GM21723 (cell line): ENCODE results near the gene PCCA.
"Not testable (repeated sequence)": the region's sequence is repeated elsewhere in the genome, so short reads cannot be mapped to it uniquely, and the experiment has no call there.

ENCODE experiments used
- ATAC-seq: cut with Tn5 transposase; IDR thresholded peaks from one replicate; pipeline ENCODE4 v1.9.1; 2021; ENCODE audit warnings: mild to moderate bottlenecking, moderate library complexity; ENCODE audit not compliant: unreplicated experiment

Gene PCCA

DNA sequence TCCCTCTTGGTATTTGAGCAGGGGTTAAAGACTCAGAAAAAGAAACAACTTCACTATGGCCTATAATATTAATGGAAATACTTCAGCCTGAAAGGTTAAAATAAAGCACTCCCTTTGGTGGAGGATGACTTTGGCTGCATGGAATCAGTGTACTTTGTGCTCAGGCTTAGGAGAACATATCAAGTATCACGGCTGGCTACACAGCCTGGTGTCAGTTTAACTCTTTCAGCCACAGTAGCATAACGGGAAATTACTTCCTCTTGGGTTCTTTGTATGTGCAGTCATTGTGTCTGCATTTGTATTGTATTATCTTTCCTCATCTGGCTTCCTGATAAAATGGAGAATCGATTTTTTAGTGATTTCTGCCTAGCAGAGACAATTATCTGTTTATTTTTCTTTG is 260.7 kb downstream of the PCCA start:
- no peak for ATAC-seq

DNA sequence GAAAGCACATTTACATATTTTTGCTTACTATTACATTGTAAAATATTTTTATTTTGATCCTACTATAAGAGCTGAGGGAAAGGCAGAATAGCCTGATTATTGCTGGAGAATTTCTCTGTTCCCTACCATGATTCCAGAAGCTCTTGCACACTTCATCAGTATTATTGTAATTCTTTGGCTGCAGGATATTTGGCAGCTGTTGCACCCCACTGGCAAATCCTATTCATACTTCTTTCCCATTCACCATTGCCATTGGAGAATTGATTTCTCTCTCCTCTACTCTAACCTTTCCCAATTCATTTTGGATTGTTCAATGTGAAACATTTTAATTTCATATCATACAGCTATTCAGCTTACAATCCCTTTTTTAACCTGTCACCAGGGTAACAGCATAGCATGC is 261.7 kb downstream of the PCCA start:
- ATAC-seq, result no peak

DNA sequence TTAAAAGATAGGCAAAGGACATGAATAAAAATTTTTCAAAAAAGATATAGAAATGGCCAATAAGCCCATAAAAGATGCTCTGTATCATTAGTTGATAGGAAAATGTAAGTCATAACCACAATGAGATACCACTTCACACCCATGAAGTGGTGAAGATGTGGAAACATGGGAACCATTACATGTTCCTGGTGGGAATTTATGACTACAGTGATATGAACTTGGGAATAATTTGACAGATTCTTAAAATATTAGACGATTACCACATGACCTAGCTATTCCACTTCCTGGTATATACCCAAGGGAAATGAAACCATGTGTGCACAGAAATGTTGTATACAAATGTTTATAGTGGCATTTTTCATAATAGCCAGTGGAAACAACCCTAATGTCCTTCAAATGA is 267.5 kb downstream of the PCCA start:
- no peak for ATAC-seq

DNA sequence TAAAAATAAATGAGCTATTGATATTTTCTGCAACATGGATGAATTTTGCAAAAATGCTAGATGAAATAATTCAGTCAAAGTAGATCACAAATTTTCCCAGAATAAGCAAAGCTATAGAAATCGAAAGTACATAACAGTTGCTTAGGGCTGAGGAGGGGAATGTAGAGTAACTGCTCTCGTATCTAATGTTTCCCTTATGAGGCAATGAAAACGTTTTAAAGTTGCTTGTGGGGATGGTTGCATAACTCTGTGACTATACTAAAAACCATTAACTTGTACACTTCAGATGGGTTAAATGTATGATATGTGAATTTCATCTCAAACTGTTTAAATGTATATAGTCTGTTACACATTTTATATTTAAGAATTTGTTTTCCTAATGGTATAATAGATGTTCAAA is 268.0 kb downstream of the PCCA start:
- ATAC-seq, result no peak

DNA sequence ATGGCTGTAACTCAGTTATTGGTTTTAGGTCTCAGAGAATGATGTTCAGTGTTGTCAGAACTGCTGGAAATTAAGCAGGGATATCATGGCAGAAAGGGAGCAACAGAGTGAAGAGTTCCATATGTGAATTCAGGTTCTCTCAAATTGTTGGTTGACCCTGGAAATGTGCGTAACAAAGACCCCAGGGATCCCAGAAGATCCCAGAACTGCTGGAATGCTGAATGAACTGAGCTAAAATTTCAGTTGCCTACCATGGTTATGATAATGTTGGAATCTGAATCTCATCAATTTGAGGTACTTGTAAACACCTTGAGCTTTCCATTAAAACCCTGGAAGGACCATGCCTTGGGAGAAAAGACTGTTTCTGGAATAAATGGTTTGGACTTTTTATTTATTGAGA is 268.9 kb downstream of the PCCA start:
- no peak for ATAC-seq

DNA sequence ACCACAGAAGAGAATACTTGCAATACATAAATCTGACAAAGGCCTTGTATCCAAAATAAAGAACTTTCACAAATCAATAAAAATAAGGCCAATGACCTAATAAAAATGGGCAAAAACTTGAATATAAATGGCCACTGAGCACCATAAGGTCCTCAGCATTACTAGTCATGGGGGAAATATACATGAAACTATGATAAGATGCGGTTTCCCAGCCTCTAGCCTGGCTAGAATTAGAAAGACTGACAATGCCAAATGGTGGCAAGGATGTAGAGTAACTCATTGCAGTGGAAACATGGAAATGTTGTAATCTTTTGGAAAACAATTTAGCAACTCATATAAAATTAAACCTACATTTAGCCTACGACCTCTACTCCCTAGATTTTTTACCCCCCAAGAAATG is 272.6 kb downstream of the PCCA start:
- ATAC-seq, result no peak

DNA sequence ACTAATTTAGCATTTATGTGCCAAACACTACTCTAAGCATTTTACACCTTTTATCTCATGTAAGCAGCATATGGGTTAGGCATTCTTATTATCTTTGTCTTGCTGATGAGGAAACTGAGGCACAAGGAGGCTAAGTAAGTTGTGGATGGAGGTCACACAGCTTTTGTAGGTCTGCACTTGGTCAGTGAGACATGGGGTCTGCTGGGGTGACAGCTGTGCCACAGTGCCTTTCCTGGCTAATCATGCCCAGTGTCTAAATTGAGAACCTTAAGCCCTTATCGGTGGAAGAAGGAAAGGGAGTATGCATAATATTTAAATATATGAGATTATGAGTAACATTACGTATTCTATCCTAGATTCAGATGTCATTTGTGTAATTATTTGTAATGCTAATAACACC is 273.5 kb downstream of the PCCA start:
- ATAC-seq, result no peak

DNA sequence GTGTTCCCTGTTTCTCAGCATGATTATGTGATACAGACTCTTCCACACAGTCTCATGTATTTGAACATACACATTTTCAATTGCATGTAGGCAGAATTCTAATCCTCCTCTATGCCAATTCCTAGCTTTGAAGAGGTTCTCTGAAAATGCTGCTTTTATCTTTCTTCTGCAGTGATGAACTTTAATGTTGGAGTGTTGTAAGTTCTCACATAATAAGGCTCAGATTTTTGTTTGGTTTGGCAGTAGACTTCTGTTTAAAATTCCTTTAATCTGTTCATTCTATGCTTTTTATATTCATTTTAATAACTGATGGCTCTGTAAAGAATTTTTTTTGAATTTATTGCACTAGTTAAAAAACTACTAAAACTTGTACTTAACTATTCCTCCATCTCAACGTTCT is 273.9 kb downstream of the PCCA start:
- ATAC-seq, result no peak

DNA sequence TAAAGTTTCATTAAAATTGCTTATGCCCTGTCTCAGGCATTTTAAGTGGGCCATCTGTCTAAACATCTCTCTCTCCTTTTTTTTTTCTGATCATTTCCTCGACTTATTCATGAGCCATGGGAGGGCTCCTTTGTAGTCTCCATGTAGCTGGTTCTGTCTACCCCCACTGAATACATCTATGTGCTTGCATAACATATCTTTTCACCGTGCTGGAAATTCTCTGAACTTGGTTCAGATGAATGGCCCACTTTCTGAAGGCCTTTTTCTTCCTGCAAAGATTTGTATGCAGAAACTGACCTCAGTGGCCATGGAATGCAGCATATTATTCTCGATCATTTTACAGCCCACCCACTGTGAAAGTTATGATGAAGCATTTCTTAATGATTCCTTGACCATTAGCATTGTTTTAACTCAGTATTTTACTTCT is 274.4 kb downstream of the PCCA start:
- no peak for ATAC-seq

DNA sequence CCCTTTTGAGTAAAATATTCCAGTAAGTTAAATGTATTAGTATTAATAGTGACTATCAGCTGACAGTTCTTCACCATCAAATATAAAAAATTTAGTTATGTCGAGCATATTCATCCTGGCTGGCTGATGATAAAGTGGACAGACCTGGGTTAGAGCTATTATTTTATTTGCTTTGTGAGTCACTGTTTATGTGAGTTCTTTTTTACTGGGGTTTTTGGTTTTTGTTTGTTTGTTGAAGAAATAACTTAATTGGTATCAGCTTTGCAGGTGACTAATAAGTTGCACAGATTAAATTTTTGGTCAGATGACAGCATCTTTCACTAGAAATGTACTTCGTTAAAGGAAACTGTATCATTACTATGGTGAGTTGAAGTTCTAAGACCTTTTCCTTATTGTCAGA is 275.0 kb downstream of the PCCA start:
- ATAC-seq, result no peak

DNA sequence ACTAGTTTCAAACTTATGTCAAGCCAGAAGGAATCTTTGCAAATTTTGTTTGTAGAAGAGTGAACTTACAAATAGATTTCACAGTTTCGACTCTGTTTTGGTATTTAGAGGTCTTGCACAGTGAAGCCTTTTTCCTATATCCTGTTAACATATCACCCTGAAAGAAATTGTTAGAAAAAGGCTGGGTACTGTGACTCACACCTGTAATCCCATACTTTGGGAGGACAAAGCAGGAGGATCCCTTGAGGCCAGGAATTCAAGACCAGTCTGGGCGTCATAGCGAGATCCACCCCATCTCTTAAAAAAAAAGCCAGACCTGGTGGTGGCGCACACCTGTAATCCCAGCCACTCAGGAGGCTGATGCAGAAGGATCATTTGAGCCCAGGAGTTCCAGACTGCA is 275.7 kb downstream of the PCCA start:
- no peak for ATAC-seq

DNA sequence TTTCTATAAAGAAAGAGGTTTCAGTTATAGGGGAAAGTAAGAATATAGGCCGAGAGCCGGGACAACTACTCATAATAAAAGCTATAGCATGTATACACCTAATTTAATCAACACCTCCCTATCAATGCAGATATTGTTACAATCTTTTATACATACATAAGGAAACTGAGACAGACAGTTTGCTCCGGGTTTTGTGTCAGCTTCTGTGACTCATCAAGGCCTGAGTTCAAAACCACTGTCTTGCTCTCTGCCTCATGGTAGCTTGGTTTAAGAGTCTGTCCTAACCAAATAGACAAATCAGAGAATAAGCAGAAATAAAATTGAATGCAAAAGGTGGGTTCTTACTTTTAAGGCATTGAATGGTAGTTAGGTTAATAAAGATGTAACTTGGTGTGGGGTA is 276.8 kb downstream of the PCCA start:
- ATAC-seq, result no peak

DNA sequence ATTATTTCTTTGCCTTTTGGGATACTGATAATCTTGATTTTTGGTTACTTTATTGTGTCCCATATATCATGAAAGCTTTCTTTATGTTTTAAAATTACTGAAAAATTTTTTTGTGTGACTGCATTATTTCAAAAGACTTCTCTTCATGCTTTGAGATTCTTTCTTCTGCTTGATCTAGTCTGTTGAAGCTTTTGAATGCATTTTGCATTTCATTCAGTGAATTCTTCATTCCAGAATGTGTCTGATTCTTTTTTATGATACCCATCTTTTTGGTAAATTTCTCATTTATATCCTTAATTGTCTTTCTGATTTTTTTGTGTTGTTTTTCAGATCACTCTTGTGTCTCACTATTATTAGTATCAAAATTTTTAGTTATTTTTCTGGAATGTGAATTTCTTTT is 289.6 kb downstream of the PCCA start:
- ATAC-seq, result no peak

DNA sequence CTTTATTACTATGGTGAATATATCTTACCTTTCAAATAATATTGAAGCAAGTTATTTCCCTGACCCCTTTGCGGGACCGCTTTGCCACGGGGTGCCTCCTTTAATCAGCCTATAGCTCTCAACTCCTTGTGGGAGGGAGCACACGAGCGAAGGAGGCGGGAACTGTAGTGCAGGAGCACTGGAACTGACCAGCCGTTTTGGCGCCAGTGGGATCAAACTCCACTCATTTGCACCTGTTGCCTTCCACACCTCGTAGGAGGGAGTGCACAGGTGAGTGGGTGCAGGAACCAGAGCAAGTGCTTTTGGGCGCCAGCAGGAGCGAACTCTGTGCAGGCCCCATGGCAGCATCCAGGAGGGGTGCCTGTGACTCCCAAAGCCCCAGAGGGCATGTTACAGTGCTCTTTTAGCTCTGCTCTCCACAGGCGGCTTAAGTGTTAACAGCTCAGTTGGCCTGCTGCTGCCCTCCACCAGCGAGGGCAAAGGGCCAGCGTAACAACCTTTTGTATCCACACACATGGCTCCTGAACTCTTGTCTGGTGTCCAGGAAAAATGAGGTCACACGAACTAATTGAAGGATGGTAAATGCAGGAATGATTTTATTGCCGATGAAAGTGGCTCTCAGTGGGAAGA is 292.8 kb downstream of the PCCA start:
- ATAC-seq, result no peak

DNA sequence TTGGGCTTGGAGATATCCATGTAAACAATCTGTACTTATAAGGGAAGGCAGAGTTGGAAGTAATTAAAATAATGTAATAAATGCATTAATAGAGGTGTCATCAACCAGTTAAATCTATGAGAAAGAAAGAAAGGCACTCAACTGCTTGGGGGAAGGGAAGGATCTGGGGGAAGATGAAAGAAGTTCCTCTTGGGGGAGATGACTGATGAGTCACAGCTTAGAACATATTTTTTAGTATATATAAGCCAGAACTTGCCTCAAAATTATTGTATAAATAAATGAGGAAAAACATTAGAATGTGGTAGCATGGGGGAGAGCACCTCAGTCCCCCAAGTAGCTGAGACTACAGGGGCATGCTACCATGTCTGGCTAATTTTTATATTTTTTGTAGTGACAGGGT is 293.9 kb downstream of the PCCA start:
- no peak for ATAC-seq

DNA sequence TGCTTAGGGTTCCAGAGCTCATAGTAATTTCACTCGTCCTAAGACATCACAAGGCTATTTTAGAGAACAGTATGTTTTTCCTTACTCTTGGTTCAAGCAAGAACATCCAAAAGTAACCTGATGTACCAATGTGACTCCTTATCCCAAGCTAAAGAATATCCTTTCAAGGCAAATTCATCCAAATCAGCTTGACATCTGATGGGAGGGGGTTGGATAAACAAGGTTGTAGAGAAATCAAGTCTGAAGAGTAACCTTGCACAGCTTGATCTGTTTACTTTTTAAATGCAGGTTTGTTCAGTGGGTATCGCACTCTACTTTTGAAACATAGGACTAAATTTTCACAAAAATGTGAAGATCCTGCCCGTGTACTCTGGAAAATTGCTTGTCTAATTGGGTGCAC is 298.5 kb downstream of the PCCA start:
- ATAC-seq, result no peak

DNA sequence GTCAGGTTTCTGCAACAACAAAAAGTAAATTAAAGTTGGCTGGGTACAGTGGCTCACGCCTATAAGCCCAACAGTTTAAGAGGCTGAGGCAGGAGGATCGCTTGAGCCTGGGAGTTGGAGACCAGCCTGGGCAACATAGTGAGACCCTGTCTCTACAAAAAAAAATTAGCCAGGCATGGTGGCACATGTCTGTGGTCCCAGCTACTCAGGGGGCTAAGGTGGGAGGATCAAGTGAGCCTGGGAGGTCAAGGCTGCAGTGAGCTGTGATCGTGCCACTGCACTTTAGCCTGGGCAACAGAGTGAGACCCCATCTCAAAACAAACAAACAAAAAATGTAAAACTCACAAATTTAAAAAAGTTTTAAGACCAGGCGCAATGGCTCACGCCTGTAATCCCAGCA is 299.3 kb downstream of the PCCA start:
- ATAC-seq, result not testable (repeated sequence)

DNA sequence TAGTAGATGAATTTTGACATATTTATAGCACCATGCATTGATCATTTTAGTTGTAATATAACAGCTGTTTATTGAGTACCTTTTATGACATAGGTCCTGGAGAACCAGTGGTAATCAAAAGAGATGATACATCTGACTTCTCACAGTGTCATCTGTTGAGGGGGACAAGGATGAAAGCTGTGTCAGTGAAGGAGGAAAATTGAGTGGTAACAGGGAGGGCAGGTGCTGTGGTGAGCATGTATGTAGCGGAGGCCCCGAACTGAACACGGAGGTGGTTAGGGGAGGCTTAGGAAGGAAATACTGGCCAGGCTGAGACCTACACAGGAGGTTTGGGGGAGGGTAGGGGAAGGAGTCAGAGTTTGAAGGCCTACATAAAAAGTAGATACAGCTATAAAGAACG is 300.0 kb downstream of the PCCA start:
- ATAC-seq, result no peak

DNA sequence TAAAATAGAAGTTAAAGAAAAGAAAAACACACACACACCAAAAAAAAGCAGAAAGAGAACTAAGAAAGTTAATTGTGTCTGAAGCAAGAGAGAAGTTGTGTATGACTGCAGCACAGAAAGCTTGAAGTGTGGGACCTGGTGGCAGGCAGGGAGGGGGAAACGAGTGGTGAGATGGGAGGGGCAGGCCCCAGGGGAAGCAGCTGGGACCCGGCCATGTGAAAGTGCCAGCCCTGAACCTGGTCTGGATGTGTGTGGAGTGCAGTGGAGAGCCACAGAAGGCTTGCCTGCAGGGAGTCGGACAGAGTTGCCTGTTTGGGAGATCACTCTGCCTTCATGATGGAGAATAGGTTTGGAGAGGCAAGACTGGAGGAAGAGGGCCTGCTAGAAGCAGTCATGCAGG is 300.7 kb downstream of the PCCA start:
- no peak for ATAC-seq

DNA sequence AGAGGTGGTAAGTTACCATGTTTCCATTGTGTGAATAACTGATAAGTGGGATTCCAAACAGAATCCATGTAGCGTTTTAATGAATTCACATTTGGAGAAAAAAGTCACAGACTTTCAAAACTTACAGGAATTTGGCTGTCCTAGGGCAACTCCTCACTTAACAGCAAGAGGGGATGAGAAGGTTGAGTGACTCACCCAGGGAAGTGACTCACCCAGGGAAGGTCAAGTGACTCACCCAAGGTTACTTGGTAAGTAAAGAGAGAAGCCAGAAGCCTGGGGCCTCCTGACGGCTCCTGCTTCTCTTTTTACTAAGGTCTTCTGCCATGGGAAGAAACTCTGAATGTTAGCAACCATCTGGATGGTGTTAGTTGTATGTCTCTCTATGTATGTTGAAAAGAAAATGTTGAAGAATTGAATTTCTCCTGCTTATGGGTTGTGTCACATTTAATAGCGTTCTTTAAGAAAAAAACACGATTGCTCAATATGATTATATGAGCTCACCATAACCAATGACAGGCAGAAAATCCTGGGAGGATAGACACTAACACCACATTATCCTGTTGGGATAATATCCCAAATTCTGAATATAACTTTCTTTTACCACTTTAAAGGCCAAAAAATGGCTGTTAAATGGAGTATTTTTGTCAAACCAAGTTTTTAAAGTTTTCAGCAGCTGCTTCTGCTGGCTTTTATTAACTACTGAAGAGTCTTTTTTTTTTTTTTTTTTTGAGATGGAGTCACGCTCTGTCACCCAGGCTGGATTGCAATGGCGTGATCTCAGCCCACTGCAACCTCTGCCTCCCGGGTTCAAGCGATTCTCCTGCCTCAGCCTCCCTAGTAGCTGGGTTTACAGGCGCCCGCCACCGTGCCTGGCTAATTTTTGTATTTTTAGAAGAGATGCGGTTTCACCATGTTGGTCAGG is 304.1 kb downstream of the PCCA start:
- peak; percentile 48 for ATAC-seq

DNA sequence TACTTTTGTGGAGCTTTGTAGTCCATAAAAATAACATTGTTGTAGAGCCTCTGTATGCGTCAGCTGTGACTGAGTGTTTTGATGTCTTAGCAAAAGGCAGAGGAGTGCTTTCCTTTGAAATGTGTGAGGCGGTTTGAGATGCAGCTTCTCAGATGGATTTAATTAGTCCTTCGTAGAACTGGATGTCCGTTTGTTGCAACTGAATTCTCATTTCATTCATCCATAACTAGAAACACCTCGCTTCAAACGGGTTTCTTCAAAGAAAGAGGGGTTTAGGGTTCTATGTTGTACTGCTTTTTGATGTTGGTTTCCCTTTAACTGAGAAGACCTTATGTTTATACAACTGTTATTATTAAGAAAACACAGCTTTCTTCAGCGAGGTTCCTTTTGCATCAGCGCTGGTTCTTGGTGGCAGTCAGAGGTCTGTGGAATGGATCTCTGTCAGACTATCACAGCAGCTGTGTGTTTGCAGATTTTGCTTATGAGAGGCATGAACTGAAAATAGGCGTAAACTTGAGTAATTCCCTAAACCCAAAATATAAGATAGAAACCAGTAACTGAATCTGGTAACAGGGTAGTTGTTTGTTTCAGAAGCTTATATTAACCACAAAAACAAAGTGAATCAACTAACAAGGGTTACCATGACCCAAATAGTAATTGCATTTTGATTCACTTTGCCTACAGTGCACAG is 305.3 kb downstream of the PCCA start:
- peak; percentile 94 for ATAC-seq
